IMR-90 (cell line): ENCODE data around the gene GDF9. TPM values are rescaled to one million over a fixed set of nuclear protein-coding genes. Genes with fewer than 3 reads are reported as not detected.

Experiments
- ATAC-seq: fragments of 200-7000 bp; cut with Tn5 transposase; 2 replicates; pipeline ENCODE4 v1.9.1; 2020; ENCODE audit warnings: low read depth, mild to moderate bottlenecking, moderate library complexity
- BruUV-seq: library from RNA; stranded (reverse); fragments of 400-500 nt; replicated peaks from 2 replicates; lab custom pipeline; 2021; lab: Mats Ljungman, UMichigan
- CTCF ChIA-PET: fragments of 300-600 bp; formaldehyde crosslinking; extraction: SDS; loops from one replicate; lab custom pipeline; 2021; ENCODE audit warnings: antibody characterized with exemption; lab: Yijun Ruan, JAX
- POLR2A ChIA-PET: fragments of 300-600 bp; sonication (Branson Sonifier 250); formaldehyde crosslinking; loops from one replicate; lab custom pipeline; 2022; ENCODE audit warnings: antibody characterized with exemption; ENCODE audit not compliant: unreplicated experiment; lab: Charles Lee
- DNase-seq: peaks from one replicate; pipeline ENCODE4 v3.0.0; 2013
- H2AFZ ChIP-seq: replicated peaks from 2 replicates; pipeline ENCODE3; 2013; ENCODE audit warnings: low read length, mild to moderate bottlenecking; ENCODE audit not compliant: poor library complexity
- H2AK5ac ChIP-seq: 2 replicates; pipeline ENCODE4 v1.6.1; 2013; ENCODE audit warnings: low read depth, low read length, inconsistent platforms
- H2AK9ac ChIP-seq: replicated peaks from 2 replicates; pipeline ENCODE3; 2013; ENCODE audit warnings: mild to moderate bottlenecking, low read depth, low read length, moderate library complexity; ENCODE audit not compliant: poor library complexity
- H2BK120ac ChIP-seq: 2 replicates; pipeline ENCODE4 v1.6.1; 2013; ENCODE audit warnings: low read depth, low read length, inconsistent platforms
- H2BK15ac ChIP-seq: 3 replicates; pipeline ENCODE4 v1.6.1; 2013; ENCODE audit warnings: low read depth, low read length, inconsistent platforms
- H2BK20ac ChIP-seq: 2 replicates; pipeline ENCODE4 v1.6.1; 2013; ENCODE audit warnings: low read depth, mild to moderate bottlenecking, inconsistent platforms, low read length, moderate library complexity
- H2BK5ac ChIP-seq: 2 replicates; pipeline ENCODE4 v1.6.1; 2013; ENCODE audit warnings: mild to moderate bottlenecking, low read depth, low read length, inconsistent platforms; ENCODE audit not compliant: poor library complexity, severe bottlenecking
- H3K14ac ChIP-seq: replicated peaks from 2 replicates; pipeline ENCODE4 v1.6.1; 2013; ENCODE audit warnings: low read depth, low read length, inconsistent platforms
- H3K18ac ChIP-seq: 2 replicates; pipeline ENCODE4 v1.6.1; 2013; ENCODE audit warnings: low read depth, low read length, control low read depth
- H3K23ac ChIP-seq: 2 replicates; pipeline ENCODE4 v1.6.1; 2013; ENCODE audit warnings: low read depth, low read length, inconsistent platforms
- H3K27ac ChIP-seq: 2 replicates; pipeline ENCODE4 v1.5.1; 2013; ENCODE audit warnings: mild to moderate bottlenecking, control low read depth, low read length; ENCODE audit not compliant: insufficient read depth
- H3K27me3 ChIP-seq: 2 replicates; pipeline ENCODE4 v1.6.1; 2013; ENCODE audit warnings: low read length; ENCODE audit not compliant: control insufficient read depth, insufficient read depth
- H3K36me3 ChIP-seq: 2 replicates; pipeline ENCODE4 v1.6.1; 2013; ENCODE audit warnings: low read length, mixed read lengths; ENCODE audit not compliant: control insufficient read depth, insufficient read depth
- H3K4ac ChIP-seq: 2 replicates; pipeline ENCODE4 v1.6.1; 2013; ENCODE audit warnings: low read depth, low read length, inconsistent platforms
- H3K4me1 ChIP-seq: 2 replicates; pipeline ENCODE4 v1.6.1; 2013; ENCODE audit warnings: low read length, mixed read lengths; ENCODE audit not compliant: control insufficient read depth, insufficient read depth
- H3K4me2 ChIP-seq: 2 replicates; pipeline ENCODE4 v1.6.1; 2013; ENCODE audit warnings: low read depth, mild to moderate bottlenecking, control low read depth, low read length, moderate library complexity
- H3K4me3 ChIP-seq: 2 replicates; pipeline ENCODE4 v1.5.1; 2013; ENCODE audit warnings: low read depth, mild to moderate bottlenecking, control low read depth, low read length, moderate library complexity; ENCODE audit not compliant: insufficient read depth
- H3K56ac ChIP-seq: 2 replicates; pipeline ENCODE4 v1.6.1; 2013; ENCODE audit warnings: low read length, inconsistent platforms; ENCODE audit not compliant: insufficient read depth; ENCODE audit errors: extremely low read depth
- H3K79me1 ChIP-seq, 2 experiments: 2 replicates each; pipeline ENCODE4 v1.6.1; 2013; ENCODE audit warnings: low read length in 2 of 2, inconsistent platforms in 1 of 2, low read depth in 1 of 2
- H3K9ac ChIP-seq: 2 replicates; pipeline ENCODE4 v1.6.1; 2013; ENCODE audit warnings: low read depth, low read length, control low read depth
- H3K9me1 ChIP-seq: 2 replicates; pipeline ENCODE4 v1.6.1; 2013; ENCODE audit warnings: low read length, inconsistent platforms; ENCODE audit not compliant: insufficient read depth
- H3K9me3 ChIP-seq: 2 replicates; pipeline ENCODE4 v1.6.1; 2013; ENCODE audit warnings: low read length; ENCODE audit not compliant: control insufficient read depth, insufficient read depth
- H4K20me1 ChIP-seq: 2 replicates; pipeline ENCODE4 v1.6.1; 2013; ENCODE audit warnings: low read length, inconsistent platforms; ENCODE audit not compliant: insufficient read depth
- H4K5ac ChIP-seq: 2 replicates; pipeline ENCODE4 v1.6.1; 2013; ENCODE audit warnings: mild to moderate bottlenecking, low read depth, low read length, control low read depth
- H4K8ac ChIP-seq, 2 experiments: 2 replicates each; pipeline ENCODE4 v1.6.1; 2013; ENCODE audit warnings: low read depth in 2 of 2, low read length in 2 of 2, control low read depth in 1 of 2, inconsistent platforms in 1 of 2
- H4K91ac ChIP-seq: 2 replicates; pipeline ENCODE4 v1.6.1; 2013; ENCODE audit warnings: low read depth, low read length, inconsistent platforms; ENCODE audit not compliant: insufficient read depth
- BHLHE40 ChIP-seq: fragments of 150-350 bp; IDR thresholded peaks from 2 replicates; pipeline ENCODE4 v1.6.1; 2016; ENCODE audit warnings: mild to moderate bottlenecking, low read depth, low read length
- CHD1 ChIP-seq: IDR thresholded peaks from 2 replicates; pipeline ENCODE4 v1.6.1; 2012; ENCODE audit warnings: low read depth, low read length, improper control_type of control experiment
- FOS ChIP-seq: fragments of 150-350 bp; IDR thresholded peaks from 2 replicates; pipeline ENCODE4 v1.6.1; 2016; ENCODE audit warnings: low read depth, low read length
- MAZ ChIP-seq: IDR thresholded peaks from 2 replicates; pipeline ENCODE4 v1.6.1; 2012; ENCODE audit warnings: low read depth, mild to moderate bottlenecking, low read length, improper control_type of control experiment, moderate library complexity, borderline replicate concordance
- POLR2A ChIP-seq: IDR thresholded peaks from 2 replicates; pipeline ENCODE4 v1.6.1; 2012; ENCODE audit warnings: mild to moderate bottlenecking, low read depth, low read length
- RFX5 ChIP-seq: IDR thresholded peaks from 2 replicates; pipeline ENCODE4 v1.8.0; 2012; ENCODE audit warnings: low read depth, mild to moderate bottlenecking, low read length, moderate library complexity
- USF2 ChIP-seq: fragments of 150-350 bp; IDR thresholded peaks from 2 replicates; pipeline ENCODE4 v1.6.1; 2017; ENCODE audit warnings: mild to moderate bottlenecking, antibody characterized with exemption, low read length, low read depth
- WGBS, 2 experiments: methylation state at CpG; one replicate each; pipeline versions ENCODE4 v1.1.5 to v1.1.7; 2013; ENCODE audit warnings: missing lambda C conversion rate in 2 of 2; ENCODE audit not compliant: insufficient read length in 1 of 2; ENCODE audit errors: extremely low coverage in 2 of 2; 5-methylcytosine and 5-hydroxymethylcytosine counted together
- dilution Hi-C: fragments of 300-500 bp; cut with HindIII; formaldehyde crosslinking; loops from one replicate; pipeline ENCODE4 v1.14.3; 2018; ENCODE audit warnings: low sequenced_read_pairs; ENCODE audit not compliant: unreplicated experiment
- in situ Hi-C: fragments of 300-500 bp; cut with MboI; formaldehyde crosslinking; loops from 3 replicates; pipeline ENCODE4 v1.14.3; 2019; ENCODE audit warnings: low sequenced_read_pairs, inconsistent platforms, mixed read lengths
- intact Hi-C: fragments of 100-400 bp; cut with micrococcal nuclease; formaldehyde crosslinking; loops from 2 replicates; pipeline ENCODE4 v1.10.0; 2022
- polyA plus RNA-seq, 3 experiments: library from polyadenylated mRNA; depleted of rRNA; stranded (reverse); fragments of >200 nt; gene quantifications; 2 replicates each; pipeline ENCODE4 v1.2.3, GENCODE V29; 2012; ENCODE audit warnings: low replicate concordance in 1 of 3
- total RNA-seq: library from RNA; depleted of rRNA; stranded (reverse); fragments of >200 nt; gene quantifications from 2 replicates; pipeline ENCODE4 v1.2.3, GENCODE V29; 2012
- TF ChIP-seq, protein P1 (sequence below): conservative IDR thresholded peaks from 2 replicates; pipeline ENCODE4 v1.5.1; 2012; ENCODE audit warnings: mild to moderate bottlenecking, low read depth, low read length, improper control_type of control experiment
- TF ChIP-seq, protein P2 (sequence below): fragments of 150-350 bp; IDR thresholded peaks from 2 replicates; pipeline ENCODE4 v1.6.1; 2016; ENCODE audit warnings: low read depth, mild to moderate bottlenecking, low read length, moderate library complexity, borderline replicate concordance

The GDF9 gene
- total and polyA plus RNA-seq, 2 of the 4 experiments (the other 2 are of a cell fraction): 0.18 to 0.21 TPM

- no CpG with 5 or more reads among the region's 3 CpGs for WGBS, 2 experiments
- peaks cover 19% of the 10 kb centered on the region for H3K4me1 ChIP-seq
- H3K4me2 ChIP-seq: peak overlapping the region; percentile 86
Measured at GRCh38 chr5:132840313-132840712, 26.0 kb downstream of the GDF9 start.

More at GRCh38 chr5:132840313-132840712, 26.0 kb downstream of the GDF9 start:
- Histone ChIP-seq H2AFZ (peak overlapping the region; percentile 65), H3K36me3 (no peaks in the 10 kb centered on the region), H4K91ac (peak overlapping the region; percentile 84), H3K14ac (peak overlapping the region; percentile 86), H3K56ac (peak overlapping the region; percentile 30; the same call in 1 of the 2 replicates), H3K4me3 (no peak overlapping the region), H2AK5ac (peak overlapping the region; percentile 37; the same call in 1 of the 2 replicates), H3K18ac (peak overlapping the region; percentile 92), H4K5ac (peak overlapping the region; percentile 95), H3K79me1 (no peaks in the 10 kb centered on the region), H3K9me3 (no peaks in the 10 kb centered on the region), H2BK15ac (peak overlapping the region; percentile 86; the same call in 2 of the 3 replicates), H4K8ac (peak overlapping the region; percentile 46 to 89), H2BK5ac (peak overlapping the region; percentile 93), H3K9me1 (peaks cover 7% of the 10 kb centered on the region), H2AK9ac (peak overlapping the region; percentile 49), H3K4ac (peak overlapping the region; percentile 90), H3K27ac (peak overlapping the region; percentile 95), H2BK120ac (peak overlapping the region; percentile 92), H3K27me3 (no peaks in the 10 kb centered on the region), H2BK20ac (peak overlapping the region; percentile 83), H4K20me1 (no peaks in the 10 kb centered on the region), H3K23ac (peak overlapping the region; percentile 39; the same call in 1 of the 2 replicates), H3K9ac (no peak overlapping the region)
- ATAC-seq (no peak), DNase-seq (no peak)
- in situ Hi-C loops (no loop called here), intact Hi-C loops (no loop called here), dilution Hi-C loops (no loop called here)
- BruUV-seq: no TSS peak
- ChIA-PET POLR2A (interaction anchor here (1.0 kb wide), 1 partner anchor 43 kb away, joined by 3 read pairs; no protein-coding TSS in a partner anchor), CTCF (interaction anchor here (0.7 to 1.0 kb wide), 2 partner anchors 43 to 305 kb away, joined by 3 read pairs; no protein-coding TSS in a partner anchor)
- TF ChIP-seq, protein P1, sequence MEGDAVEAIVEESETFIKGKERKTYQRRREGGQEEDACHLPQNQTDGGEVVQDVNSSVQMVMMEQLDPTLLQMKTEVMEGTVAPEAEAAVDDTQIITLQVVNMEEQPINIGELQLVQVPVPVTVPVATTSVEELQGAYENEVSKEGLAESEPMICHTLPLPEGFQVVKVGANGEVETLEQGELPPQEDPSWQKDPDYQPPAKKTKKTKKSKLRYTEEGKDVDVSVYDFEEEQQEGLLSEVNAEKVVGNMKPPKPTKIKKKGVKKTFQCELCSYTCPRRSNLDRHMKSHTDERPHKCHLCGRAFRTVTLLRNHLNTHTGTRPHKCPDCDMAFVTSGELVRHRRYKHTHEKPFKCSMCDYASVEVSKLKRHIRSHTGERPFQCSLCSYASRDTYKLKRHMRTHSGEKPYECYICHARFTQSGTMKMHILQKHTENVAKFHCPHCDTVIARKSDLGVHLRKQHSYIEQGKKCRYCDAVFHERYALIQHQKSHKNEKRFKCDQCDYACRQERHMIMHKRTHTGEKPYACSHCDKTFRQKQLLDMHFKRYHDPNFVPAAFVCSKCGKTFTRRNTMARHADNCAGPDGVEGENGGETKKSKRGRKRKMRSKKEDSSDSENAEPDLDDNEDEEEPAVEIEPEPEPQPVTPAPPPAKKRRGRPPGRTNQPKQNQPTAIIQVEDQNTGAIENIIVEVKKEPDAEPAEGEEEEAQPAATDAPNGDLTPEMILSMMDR: no peak
- no peak for TF ChIP-seq USF2
- TF ChIP-seq MAZ: no peak
- no peak for TF ChIP-seq FOS
- no peak for TF ChIP-seq BHLHE40
- no peak for TF ChIP-seq POLR2A
- TF ChIP-seq, protein P2, sequence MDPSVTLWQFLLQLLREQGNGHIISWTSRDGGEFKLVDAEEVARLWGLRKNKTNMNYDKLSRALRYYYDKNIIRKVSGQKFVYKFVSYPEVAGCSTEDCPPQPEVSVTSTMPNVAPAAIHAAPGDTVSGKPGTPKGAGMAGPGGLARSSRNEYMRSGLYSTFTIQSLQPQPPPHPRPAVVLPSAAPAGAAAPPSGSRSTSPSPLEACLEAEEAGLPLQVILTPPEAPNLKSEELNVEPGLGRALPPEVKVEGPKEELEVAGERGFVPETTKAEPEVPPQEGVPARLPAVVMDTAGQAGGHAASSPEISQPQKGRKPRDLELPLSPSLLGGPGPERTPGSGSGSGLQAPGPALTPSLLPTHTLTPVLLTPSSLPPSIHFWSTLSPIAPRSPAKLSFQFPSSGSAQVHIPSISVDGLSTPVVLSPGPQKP: no peak
- TF ChIP-seq RFX5: no peak
- no peak for TF ChIP-seq CHD1
